Hair follicle dermal papilla cell (primary cell): Measurements from ENCODE around the gene RETSAT. TPM values are rescaled to one million over a fixed set of nuclear protein-coding genes. Genes with fewer than 3 reads are reported as not detected.

Source experiments
- small RNA-seq: library from RNA; depleted of rRNA; stranded (forward); fragments of <200 nt; gene quantifications from one replicate; pipeline ENCODE3, GENCODE V24; 2012
- total RNA-seq: library from RNA; depleted of rRNA; stranded (reverse); fragments of >200 nt; gene quantifications from 2 replicates; pipeline ENCODE4 v1.2.3, GENCODE V29; 2012

The RETSAT gene
- 48.3 and 51.9 TPM in 2 replicates for total RNA-seq

GRCh38 chr2:85354286-85355072, at the start of gene RETSAT, which contains the start of gene ELMOD3:
Gene RETSAT, minus strand, starts transcription at chr2:85354528. Its CDS starts 21 bp downstream, at chr2:85354507.
Gene ELMOD3, plus strand, starts transcription at chr2:85354769. Its CDS starts 2,430 bp downstream, at chr2:85357199.

GRCh38 chr2:85327822-85328617, 26.3 kb downstream of the RETSAT start, which contains the start of gene TGOLN2:
Gene TGOLN2, minus strand, starts transcription at chr2:85327989. Its CDS starts 27 bp downstream, at chr2:85327962.

Small RNAs within 50 kb of the gene (small RNA-seq; reads per million reads assigned to genes)
- gene AC062037.1 (not detected), gene AC062037.2 (not detected), gene RF00019 (not detected), gene RN7SL113P (not detected)

Other genes starting within 250 kb of the RETSAT start
- gene TCF7L1, start 221.1 kb downstream of the RETSAT start, total RNA-seq, result 5.1 and 5.2 TPM in 2 replicates
- gene TGOLN2, start 26.5 kb downstream of the RETSAT start, total RNA-seq, result 134 and 142 TPM in 2 replicates
- 15.3 and 23.2 TPM in 2 replicates for gene ELMOD3, start 241 bp upstream of the RETSAT start, total RNA-seq
- gene CAPG, start 55.8 kb upstream of the RETSAT start, total RNA-seq, result 148 and 262 TPM in 2 replicates
- 1.6 TPM in 1 of 2 replicates, not detected in the other for gene SH2D6, start 64.2 kb upstream of the RETSAT start, total RNA-seq
- gene MAT2A, start 184.6 kb upstream of the RETSAT start, total RNA-seq, result 240 and 245 TPM in 2 replicates
- 49.3 and 54.7 TPM in 2 replicates for gene GGCX, start 207.0 kb upstream of the RETSAT start, total RNA-seq
- 1.5 and 1.9 TPM in 2 replicates for gene VAMP8, start 223.1 kb upstream of the RETSAT start, total RNA-seq
- gene VAMP5, start 229.9 kb upstream of the RETSAT start, total RNA-seq, result 32.5 and 59.5 TPM in 2 replicates
- gene RNF181, start 241.2 kb upstream of the RETSAT start, total RNA-seq, result 117 and 168 TPM in 2 replicates
- gene TMEM150A, start 248.2 kb upstream of the RETSAT start, total RNA-seq, result 15.9 and 22.7 TPM in 2 replicates